Stimulated activated CD8-positive, alpha-beta memory T cell treated with anti-CD3 and anti-CD28 coated beads, Interleukin-7, amount 100 ng/mL, for 4 hours (primary cell): ENCODE measurements around the gene TNS3.
"Not testable (repeated sequence)": the region's sequence is repeated elsewhere in the genome, so short reads cannot be mapped to it uniquely, and the experiment has no call there.

Source experiments
- DNase-seq, 2 donors: peaks; one replicate each; pipeline ENCODE4 v3.0.0-alpha.2; 2020; ENCODE audit warnings: low read depth in 2 of 2

The TNS3 gene

GRCh38 chr7:47602272-47603004, 20.5 kb upstream of the TNS3 start:
- DNase-seq: no peak

GRCh38 chr7:47601881-47602249, 20.0 kb upstream of the TNS3 start:
- no peak for DNase-seq

GRCh38 chr7:47601119-47601880, 19.4 kb upstream of the TNS3 start:
- no peak for DNase-seq

DNA sequence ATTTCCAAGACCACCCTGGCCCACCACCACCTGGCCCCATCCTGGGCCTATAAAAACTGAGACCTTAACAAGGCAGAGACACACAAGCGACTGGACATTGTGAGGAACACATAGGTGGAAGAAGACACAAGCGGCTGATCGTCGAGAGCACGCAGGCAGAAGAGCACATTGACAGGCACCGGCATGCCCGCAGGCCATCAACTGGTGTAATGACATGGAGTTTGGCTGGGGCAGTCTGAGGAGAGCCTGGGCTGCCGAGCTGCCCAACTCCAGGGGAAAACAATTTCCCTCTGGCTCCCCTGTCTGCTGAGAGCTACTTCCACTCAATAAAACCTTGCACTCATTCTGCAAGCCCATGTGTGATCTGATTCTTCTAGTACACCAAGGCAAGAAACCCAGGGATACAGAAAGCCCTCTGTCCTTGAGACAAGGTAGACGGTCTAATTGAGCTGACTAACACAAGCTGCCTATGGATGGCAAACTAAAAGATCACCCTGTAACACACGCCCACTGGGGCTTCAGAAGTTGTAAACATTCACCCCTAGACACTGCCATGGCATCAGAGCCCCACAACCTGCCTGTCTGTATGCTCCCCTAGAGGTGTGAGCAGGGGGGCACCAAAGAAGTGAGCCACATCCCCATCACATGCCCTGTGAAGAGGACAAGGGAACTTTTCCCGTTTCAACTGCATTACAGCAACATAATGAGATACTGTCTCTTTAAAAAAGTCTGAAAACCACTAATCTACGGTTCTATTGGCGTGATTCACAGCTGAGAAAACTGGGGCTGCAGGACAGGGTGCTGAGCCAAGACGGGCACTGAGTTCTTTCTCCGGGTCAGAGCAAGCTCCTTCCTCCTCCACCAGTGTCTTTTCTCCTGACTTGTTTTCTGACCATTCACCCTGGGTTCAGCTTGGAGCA, 18.5 kb upstream of the TNS3 start:
- no peak for DNase-seq

GRCh38 chr7:47597379-47597778, 15.5 kb upstream of the TNS3 start:
- no peak for DNase-seq

DNA sequence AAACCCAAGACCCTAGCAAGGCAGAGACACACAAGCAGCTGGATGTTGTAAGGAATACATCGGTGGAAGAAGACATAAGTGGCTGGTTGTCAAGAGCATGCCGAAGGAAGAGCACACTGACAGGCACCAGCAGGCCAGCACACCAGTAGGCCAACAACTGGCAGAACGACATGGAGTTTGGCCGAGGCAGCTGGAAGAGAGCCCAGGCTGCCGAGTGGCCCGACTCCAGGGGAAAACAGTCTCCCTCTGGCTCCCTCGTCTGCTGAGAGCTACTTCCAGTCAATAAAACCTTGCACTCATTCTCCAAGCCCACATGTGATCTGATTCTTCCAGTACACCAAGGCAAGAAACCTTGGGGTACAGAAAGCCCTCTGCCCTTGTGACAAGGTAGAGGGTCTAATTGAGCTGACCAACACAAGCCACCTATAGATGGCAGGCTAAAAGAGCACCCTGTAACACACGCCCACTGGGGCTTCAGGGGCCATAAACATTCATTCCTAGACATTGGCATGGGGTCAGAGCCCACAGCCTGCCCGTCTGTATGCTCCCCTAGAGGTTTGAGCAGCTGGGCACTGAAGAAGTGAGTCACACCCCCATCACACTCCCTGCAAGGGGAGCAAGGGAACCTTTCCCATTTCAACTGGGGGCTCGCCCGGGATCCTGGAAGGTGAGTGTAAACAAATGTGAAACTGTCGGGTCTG, 14.7 kb upstream of the TNS3 start:
- DNase-seq: no peak

- no peak for DNase-seq
Observed at GRCh38 chr7:47594406-47594805, 12.5 kb upstream of the TNS3 start.

DNA sequence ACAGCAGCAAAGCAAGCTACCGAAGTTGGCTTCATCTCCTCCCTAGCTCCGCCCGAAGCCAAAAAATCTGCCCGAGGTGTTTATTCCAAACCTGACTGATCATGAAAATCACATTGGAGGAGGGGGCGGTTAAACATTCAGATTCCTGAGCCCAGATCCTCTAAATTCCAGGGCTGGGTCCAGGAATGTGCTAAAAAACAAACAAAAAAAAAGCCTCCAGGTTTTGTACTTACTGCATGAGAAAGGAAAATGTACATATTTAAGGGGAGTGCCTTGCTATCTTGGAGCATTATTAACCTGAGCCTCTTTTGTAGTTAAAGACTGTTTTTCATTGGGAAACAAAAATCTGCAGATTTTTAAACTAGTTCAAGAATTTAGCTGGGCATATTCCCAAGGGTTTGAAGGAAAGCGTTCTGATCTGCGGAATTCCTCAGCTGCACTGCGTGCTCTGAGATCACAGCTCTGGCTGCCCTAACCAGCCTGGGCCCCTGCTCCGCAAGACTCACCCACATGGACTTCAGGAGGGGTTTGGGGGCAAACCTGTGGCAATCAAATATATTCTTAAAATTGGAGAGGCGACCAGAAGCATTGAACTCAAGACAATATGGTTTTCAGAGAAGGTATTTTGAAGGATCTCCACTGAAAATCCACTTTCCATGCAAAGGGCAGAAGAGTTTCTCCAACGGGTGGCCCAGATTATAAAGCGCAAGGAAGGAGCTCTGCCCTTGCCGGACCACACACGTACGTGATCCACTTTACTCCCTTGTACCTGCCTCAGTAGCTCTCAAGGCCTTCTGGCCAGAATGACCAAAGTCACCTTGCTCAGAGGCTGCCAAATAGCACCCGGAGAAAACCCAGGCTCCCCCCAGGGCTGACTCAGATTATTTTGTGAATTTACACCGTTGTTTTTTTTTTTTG, 10.0 kb upstream of the TNS3 start:
- no peak for DNase-seq

- DNase-seq: no peak
Observed at GRCh38 chr7:47591089-47591654, 9.3 kb upstream of the TNS3 start.

DNA sequence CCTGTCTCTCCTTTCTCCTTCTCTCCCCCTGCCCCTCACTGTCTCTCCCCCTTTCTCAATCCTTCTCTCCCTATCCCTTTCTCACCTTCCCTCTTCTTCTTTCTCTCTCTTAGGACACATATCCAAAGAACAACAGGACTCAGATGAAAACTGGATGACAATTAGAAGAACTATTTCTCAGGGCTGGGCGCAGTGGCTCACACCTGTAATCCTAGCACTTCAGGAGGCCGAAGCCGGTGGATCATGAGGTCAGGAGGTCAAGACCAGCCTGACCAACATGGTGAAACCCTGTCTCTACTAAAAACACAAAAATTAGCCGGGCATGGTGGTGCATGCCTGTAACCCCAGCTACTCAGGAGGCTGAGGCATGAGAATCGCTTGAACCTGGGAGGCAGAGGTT, 8.3 kb upstream of the TNS3 start:
- DNase-seq: not testable (repeated sequence)

- no peak for DNase-seq
Observed at GRCh38 chr7:47588704-47589225, 6.9 kb upstream of the TNS3 start.

- no peak for DNase-seq
Observed at GRCh38 chr7:47587976-47588375, 6.1 kb upstream of the TNS3 start.

DNA sequence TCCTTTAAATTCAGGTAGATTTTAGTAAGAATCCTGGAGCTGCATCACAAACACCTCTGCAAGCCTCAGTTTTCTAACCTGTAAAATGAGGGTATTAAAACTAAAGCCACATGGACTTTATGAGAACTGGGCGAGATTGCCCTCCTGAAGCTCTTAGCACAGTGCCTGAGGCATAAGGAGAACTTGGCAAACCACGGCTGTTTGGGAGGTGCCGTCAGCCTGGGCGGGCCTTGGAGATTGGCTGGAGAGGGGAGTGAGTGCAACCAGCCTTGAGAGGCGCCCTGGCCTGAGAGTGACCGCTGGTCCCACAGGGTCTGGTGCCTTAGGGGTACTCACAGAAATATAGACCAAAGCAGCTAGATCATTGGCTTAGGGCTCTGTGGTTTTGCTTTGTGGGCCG, 5.4 kb upstream of the TNS3 start:
- DNase-seq: no peak

DNA sequence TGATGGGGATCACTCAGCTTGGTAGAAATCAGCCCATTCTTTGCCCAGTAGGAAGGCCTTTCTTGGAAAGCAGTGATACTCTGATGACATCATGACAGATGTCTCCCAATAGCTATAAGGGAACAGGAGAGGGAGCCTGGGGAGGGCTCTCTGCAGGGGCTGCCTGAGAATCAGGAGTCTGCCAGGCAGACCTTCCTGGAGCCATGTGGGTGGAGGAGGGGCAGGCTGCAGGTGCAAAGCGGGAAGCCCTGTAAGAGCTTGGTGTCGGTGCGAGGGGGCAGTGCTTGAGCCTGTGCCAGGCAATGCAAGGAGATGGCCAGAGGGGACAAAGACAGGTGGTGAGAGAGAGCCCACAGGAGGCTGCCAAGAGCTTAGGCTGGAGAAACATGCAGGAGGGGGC, 5.0 kb upstream of the TNS3 start:
- DNase-seq: no peak

- DNase-seq: not testable (repeated sequence)
Observed at GRCh38 chr7:47586161-47586670, 4.3 kb upstream of the TNS3 start.

GRCh38 chr7:47584536-47584895, 2.6 kb upstream of the TNS3 start:
- DNase-seq: no peak

DNA sequence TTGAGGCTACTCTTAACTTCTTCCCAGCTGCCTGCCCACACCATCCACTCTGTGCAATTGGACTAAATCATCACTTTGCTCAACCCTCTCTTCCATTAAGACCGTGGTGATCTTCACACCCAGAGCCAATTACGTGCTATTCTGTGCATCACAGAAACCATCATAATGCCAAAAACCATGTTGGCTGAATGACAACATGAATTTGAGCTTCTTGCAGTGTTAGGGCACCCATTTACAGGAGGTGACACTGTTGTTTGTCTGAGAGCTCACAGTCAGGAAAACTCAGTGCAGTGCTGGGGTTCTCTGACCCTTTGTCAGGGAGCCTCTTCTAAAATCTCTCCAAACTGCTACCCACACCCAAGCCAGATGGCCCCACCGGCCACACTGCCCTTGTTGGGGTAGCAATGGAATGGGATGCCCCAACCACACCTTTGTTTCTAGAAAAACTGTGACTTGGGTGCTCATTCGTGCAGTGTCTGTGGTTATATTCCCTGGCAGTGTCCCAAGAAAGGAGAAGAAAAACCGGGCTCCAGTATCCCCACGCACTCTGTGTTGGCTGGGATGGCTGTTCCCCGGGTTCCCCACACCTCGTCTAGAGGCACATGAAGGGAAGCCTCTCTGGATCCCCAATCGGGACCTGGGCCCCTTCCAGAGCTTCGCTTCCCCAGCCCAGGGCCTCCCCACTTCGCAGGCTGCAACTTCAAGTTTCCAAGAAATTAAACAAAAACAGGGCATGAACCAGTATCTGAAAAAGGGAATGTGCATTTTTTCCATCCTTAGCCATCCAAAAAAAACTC, 2.0 kb upstream of the TNS3 start:
- DNase-seq: no peak

- no peak for DNase-seq
Observed at GRCh38 chr7:47582764-47583738, 1.1 kb upstream of the TNS3 start.
